Ectodermal cell (in vitro differentiated cells): ENCODE measurements around the gene TSTD2. TPM values are rescaled to one million over a fixed set of nuclear protein-coding genes. Genes with fewer than 3 reads are reported as not detected.

Experiments used
- H3K27ac ChIP-seq: 2 replicates; pipeline ENCODE4 v1.7.0; 2013; ENCODE audit warnings: mild to moderate bottlenecking, low read depth, low read length; ENCODE audit not compliant: insufficient read depth, poor library complexity, severe bottlenecking
- H3K27me3 ChIP-seq: 2 replicates; pipeline ENCODE4 v1.7.0; 2013; ENCODE audit warnings: mild to moderate bottlenecking, low read length; ENCODE audit not compliant: insufficient read depth, control insufficient read depth, poor library complexity, severe bottlenecking
- H3K36me3 ChIP-seq: one replicate; pipeline ENCODE4 v1.7.0; 2013; ENCODE audit warnings: low read length; ENCODE audit not compliant: control insufficient read depth, insufficient read depth
- H3K4me1 ChIP-seq: one replicate; pipeline ENCODE4 v1.7.0; 2013; ENCODE audit warnings: low read length; ENCODE audit not compliant: control insufficient read depth, insufficient read depth
- H3K4me3 ChIP-seq: 2 replicates; pipeline ENCODE4 v1.7.0; 2013; ENCODE audit warnings: low read depth, low read length, control low read depth; ENCODE audit not compliant: insufficient read depth
- H3K9me3 ChIP-seq: 2 replicates; pipeline ENCODE4 v1.7.0; 2013; ENCODE audit warnings: mild to moderate bottlenecking, low read length, moderate library complexity; ENCODE audit not compliant: control insufficient read depth
- WGBS, 2 experiments: methylation state at CpG; one replicate each; pipeline ENCODE4 v1.1.7; 2013; ENCODE audit warnings: missing lambda C conversion rate in 2 of 2; 5-methylcytosine and 5-hydroxymethylcytosine counted together
- polyA plus RNA-seq, 4 experiments: library from polyadenylated mRNA; stranded (reverse); fragments of 50-300 nt; gene quantifications; one replicate each; pipeline ENCODE4 v1.2.3, GENCODE V29; 2013

TSTD2 gene
- 32.6 TPM for polyA plus RNA-seq (2013, experiment 1 of 4)
- 38.8 TPM for polyA plus RNA-seq (2013, experiment 2 of 4)
- 26.0 TPM for polyA plus RNA-seq (2013, experiment 3 of 4)
- 30.9 TPM for polyA plus RNA-seq (2013, experiment 4 of 4)

DNA sequence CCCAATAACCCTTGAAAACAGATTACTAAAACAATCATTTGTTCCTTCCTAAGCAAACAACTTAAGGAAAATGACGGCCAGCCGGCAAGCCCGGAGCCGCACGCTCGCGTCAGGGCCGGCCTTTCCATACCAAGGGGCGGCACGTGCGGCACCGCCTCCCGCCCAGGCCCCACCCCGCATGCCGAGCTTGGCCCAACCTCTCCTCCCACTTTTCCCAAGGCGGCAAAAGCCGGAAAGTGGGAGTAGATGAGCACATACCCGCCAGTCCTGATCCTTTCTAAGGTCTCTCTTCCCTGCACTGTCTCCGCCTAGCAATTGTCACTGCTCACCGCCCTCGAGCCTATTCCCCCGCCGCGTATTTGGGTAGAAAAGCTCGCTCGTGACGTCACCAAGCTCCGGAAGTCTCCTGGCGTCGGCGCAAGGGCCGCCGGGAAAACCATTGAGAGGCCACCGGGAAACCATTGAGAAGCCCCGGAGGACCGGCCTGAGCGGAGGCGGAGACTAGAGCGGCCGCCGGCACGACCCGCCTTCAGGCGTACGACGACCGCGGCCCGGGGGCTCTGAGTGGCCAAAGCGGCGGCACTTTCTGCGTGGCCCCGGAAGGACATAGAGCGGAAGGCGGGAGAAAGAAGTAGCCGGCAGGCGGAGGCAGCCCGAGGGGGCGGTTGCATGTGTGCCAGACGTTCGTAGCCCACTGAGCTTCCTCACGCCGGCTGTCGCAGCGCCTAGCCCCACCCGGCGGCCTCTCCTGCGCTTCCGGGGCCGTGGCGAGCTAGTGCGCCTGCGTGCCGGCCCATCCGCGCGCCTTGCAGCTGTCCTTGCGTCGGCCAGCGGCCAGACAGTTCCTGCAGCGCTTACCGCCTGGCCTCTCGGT is at the start of gene TSTD2, which contains the start of gene NCBP1:
TSS of gene TSTD2 (minus strand) at position 384 of the 874 bp plus-strand sequence. CDS start 5,806 bp downstream, outside the sequence.
TSS of gene NCBP1 (plus strand) at position 837 of the 874 bp plus-strand sequence. CDS start 61 bp downstream, outside the sequence.
- Histone ChIP-seq H3K9me3 (no peaks in the 10 kb centered on the region), H3K36me3 (no peaks in the 10 kb centered on the region), H3K27ac (peak within 1 kb of the TSS; percentile 100), H3K4me3 (peak within 1 kb of the TSS; percentile 86), H3K27me3 (no peaks in the 10 kb centered on the region), H3K4me1 (peaks cover 9% of the 10 kb centered on the region)
- WGBS, 2 experiments: 0% methylated on average over 83 of the region's 83 CpGs

DNA sequence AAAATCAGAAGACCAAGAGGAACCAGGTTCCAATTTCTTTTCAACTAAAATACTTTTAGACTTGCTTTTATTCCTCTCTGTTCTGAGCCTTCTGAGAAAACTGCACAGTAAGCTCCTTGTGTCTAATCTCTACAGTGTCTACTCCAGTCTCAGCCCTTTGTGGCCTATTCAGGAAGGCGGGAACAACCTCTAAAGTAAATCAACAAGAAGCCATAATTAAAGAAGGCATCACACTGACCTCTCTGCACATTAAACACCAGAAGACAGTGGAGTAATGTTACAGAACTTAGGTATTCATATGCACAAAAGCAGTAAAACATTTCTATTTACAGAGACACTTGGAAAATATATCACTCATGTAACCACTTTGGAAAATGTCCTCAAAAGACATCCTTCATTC is 49.1 kb upstream of the TSTD2 start:
- WGBS, 2 experiments: 95 to 100% methylated on average over 1 of the region's 1 CpG

DNA sequence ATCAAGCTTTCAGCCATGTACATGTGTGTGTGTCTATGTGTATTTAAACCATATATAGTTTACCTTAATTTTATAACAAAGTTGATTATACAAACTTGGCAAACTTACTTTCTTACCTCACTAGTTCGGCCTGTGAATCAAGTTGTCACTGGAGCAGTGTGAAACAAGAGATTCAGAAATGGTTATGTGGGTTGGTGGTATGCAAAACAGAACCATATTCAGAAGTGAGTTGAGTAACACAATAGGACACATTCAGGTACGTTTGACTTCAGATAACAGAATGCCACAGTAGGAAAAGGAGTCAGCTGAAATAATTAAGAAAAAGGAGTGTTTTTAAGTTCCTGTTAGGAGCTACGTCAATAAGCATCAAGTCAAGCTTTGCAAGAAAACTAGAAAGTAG is 42.5 kb upstream of the TSTD2 start:
- H3K36me3 ChIP-seq: peaks cover 29% of the 10 kb centered on the region
- WGBS, 2 experiments: 85 to 92% methylated on average over 3 of the region's 3 CpGs
- H3K27ac ChIP-seq: no peak overlapping the region
- H3K9me3 ChIP-seq: no peaks in the 10 kb centered on the region
- H3K27me3 ChIP-seq: no peaks in the 10 kb centered on the region
- H3K4me1 ChIP-seq: no peaks in the 10 kb centered on the region
- no peak overlapping the region for H3K4me3 ChIP-seq

More for the DNA sequence above, 49.1 kb upstream of the TSTD2 start:
- no peaks in the 10 kb centered on the region for H3K9me3 ChIP-seq
- no peak overlapping the region for H3K4me3 ChIP-seq
- H3K4me1 ChIP-seq: no peaks in the 10 kb centered on the region
- H3K27me3 ChIP-seq: no peaks in the 10 kb centered on the region
- peaks cover 3% of the 10 kb centered on the region for H3K36me3 ChIP-seq
- H3K27ac ChIP-seq: no peak overlapping the region

DNA sequence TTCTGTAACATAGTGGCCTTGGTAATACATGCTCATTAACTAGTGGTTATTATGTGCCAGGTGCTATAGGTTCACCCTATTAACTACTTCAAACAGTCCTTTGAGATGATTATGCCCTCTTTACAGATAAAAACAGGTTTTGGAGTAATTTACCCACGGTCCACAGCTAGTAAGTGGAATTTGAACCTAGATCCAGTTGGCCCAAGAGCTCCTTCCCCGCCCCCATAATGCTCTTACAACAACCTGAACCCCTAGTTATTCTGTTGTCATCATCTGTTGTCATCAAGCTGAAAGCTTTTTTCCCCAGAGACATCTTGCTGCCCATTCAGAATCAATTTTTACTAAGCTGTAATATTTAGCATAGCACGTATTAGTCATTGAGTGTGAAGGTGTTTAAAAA is 40.8 kb upstream of the TSTD2 start:
- H3K9me3 ChIP-seq: no peaks in the 10 kb centered on the region
- no peak overlapping the region for H3K27ac ChIP-seq
- H3K4me1 ChIP-seq: no peaks in the 10 kb centered on the region
- WGBS, 2 experiments: 93 to 98% methylated on average over 2 of the region's 3 CpGs
- peaks cover 43% of the 10 kb centered on the region for H3K36me3 ChIP-seq
- no peak overlapping the region for H3K4me3 ChIP-seq
- no peaks in the 10 kb centered on the region for H3K27me3 ChIP-seq

DNA sequence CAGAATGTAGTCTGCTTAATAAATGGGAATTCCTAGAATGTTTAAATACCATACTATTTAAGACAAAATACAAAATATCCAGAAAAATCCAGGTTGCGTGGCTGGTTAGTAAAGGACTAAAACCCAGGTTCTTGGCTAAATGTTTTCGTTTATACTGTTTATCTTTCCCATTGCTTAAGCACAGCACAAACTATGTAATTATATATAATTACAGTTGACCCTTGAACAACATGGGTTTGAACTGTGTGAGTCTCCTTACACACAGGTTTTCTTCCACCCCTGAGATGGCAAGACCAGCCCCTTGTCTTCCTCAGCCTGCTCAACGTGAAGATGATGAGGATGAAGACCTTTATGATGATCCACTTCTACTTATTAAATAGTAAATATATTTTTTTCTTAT is 39.2 kb upstream of the TSTD2 start:
- Histone ChIP-seq H3K27ac (no peak overlapping the region), H3K4me1 (no peaks in the 10 kb centered on the region), H3K9me3 (no peaks in the 10 kb centered on the region), H3K4me3 (no peak overlapping the region), H3K36me3 (peaks cover 56% of the 10 kb centered on the region), H3K27me3 (no peaks in the 10 kb centered on the region)
- WGBS, 2 experiments: 95 to 100% methylated on average over 1 to 2 of the region's 3 CpGs

DNA sequence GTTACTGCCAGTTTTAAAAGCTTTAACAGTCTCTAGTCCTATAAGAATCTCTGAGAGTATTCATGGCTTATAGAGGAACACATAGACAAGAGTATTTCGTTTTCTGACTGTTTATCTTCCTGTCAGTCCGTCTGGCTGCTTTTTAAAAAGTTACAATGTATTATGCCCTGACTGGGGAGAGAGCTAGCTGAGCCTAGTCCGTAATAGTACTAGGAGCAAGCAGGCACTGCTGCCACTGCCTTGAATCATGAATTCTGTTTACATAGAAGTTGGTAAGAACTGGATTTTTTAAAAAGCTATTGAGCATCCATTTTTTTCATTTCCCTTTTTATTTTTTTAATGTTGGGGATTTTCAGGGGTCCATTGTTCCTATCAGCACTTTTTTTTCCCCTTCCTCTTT is 37.4 kb upstream of the TSTD2 start:
- 90% methylated on average over 3 of the region's 3 CpGs for WGBS, 2 experiments
- H3K36me3 ChIP-seq: peaks cover 66% of the 10 kb centered on the region

DNA sequence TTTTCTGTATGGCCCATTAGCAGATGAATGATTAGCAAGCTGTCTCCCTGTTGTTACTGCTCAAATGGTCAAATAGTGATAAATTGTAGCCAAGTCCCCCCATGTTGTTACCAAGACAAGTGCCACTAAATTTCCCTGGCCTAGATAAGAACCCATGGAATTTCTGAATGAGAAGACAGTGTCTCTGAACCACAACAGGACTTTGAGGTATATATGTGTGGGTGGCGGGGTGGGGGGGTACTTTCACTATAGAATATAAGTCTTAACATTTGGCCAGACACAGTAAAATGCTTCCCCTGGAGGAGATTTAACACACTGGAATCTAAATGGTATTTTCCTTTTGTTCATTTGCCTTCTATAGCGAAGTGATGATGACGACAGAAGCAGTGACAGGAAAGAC is 35.3 kb upstream of the TSTD2 start:
- no peaks in the 10 kb centered on the region for H3K9me3 ChIP-seq
- WGBS, 2 experiments: 98 to 100% methylated on average over 2 to 3 of the region's 3 CpGs
- H3K36me3 ChIP-seq: peaks cover 58% of the 10 kb centered on the region
- no peak overlapping the region for H3K4me3 ChIP-seq
- no peak overlapping the region for H3K27ac ChIP-seq
- no peaks in the 10 kb centered on the region for H3K27me3 ChIP-seq
- no peaks in the 10 kb centered on the region for H3K4me1 ChIP-seq

More for the DNA sequence above, 37.4 kb upstream of the TSTD2 start:
- no peak overlapping the region for H3K4me3 ChIP-seq
- no peaks in the 10 kb centered on the region for H3K9me3 ChIP-seq
- H3K4me1 ChIP-seq: no peaks in the 10 kb centered on the region
- no peaks in the 10 kb centered on the region for H3K27me3 ChIP-seq
- no peak overlapping the region for H3K27ac ChIP-seq

DNA sequence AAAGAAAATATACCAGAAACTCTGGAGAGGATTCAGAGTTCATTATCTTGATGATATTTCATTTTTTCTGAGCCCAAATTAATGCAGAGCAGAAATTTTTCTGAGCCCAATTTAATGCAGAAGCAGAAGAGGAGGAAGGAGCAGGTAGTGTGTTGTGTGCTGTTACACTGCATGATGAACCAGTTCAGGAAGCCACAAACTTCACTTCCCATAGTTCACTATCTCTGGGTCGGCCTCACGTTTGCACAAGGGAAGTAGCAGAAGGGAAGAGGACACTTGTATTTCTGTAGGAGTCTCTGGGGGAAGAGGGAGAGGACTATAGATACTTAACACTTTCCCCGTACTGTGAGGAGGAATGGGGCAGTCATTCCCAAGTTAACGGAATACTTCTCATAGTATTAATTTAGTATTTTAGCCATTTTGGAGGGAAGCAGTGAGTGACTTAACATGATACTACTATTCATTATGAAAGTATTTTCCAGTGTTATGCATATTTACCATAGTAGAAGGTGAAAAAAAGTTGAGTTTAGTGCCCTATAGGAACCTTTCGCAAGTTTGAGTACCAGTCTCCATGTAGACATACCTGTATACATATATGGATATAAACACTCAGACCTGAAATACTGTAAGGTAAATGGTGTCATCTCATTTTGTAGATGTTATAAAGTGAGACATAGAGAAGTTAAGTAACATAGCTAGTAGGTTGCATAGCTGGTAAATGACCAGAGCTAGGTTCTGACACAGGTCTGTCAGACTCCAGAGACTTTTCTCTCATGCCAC is 33.9 kb upstream of the TSTD2 start:
- no peaks in the 10 kb centered on the region for H3K4me1 ChIP-seq
- H3K27me3 ChIP-seq: no peaks in the 10 kb centered on the region
- no peak overlapping the region for H3K27ac ChIP-seq
- no peak overlapping the region for H3K4me3 ChIP-seq
- 97 to 100% methylated on average over 2 to 4 of the region's 5 CpGs for WGBS, 2 experiments
- H3K9me3 ChIP-seq: no peaks in the 10 kb centered on the region
- H3K36me3 ChIP-seq: peaks cover 59% of the 10 kb centered on the region

DNA sequence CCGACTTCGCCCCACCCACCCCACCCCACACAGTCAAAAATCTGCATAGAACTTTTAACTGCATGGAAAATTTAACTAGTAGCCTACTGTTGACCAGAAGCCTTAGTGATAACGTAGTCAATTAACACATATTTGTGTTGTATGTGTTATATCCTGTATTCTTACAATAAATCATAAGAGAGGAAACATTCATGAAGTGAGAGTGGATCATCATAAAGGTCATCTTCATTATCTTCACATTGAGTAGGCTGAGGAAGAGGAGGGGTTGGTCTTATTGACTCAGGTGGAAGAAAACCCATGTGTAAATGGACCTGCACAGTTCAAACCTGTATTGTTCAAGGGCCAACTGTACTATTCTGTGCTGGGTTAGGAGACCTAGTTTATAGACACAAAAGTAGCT is 32.6 kb upstream of the TSTD2 start:
- no peaks in the 10 kb centered on the region for H3K9me3 ChIP-seq
- H3K36me3 ChIP-seq: peaks cover 56% of the 10 kb centered on the region
- WGBS, 2 experiments: 90 to 100% methylated on average over 2 to 3 of the region's 3 CpGs
- no peaks in the 10 kb centered on the region for H3K4me1 ChIP-seq
- no peak overlapping the region for H3K27ac ChIP-seq
- H3K27me3 ChIP-seq: no peaks in the 10 kb centered on the region
- no peak overlapping the region for H3K4me3 ChIP-seq

DNA sequence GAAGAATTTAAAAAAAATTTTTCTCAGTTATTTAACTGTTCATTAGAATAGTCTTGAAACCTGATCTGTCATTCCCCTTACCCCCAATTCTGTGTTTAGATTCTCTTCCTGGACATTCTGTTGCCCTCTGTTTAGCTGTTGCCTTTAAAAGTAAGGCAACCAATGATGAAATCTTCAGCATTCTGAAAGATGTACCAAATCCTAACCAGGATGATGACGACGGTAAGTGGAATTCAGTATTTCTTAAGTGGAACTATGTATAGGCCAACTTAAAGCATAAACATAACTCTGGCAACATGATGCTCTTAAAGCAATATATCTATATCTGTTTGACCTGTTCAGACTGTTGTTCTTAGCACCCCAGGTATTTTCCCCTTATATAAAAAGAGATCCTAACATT is 27.7 kb upstream of the TSTD2 start:
- no peaks in the 10 kb centered on the region for H3K27me3 ChIP-seq
- H3K9me3 ChIP-seq: no peaks in the 10 kb centered on the region
- H3K4me3 ChIP-seq: no peak overlapping the region
- no peak overlapping the region for H3K27ac ChIP-seq
- H3K4me1 ChIP-seq: no peaks in the 10 kb centered on the region
- 90 to 98% methylated on average over 2 of the region's 2 CpGs for WGBS, 2 experiments
- peaks cover 32% of the 10 kb centered on the region for H3K36me3 ChIP-seq
